Psoas muscle (tissue), 8 donors: ENCODE measurements around the gene PTPRG. TPM values are rescaled to one million over a fixed set of nuclear protein-coding genes. Genes with fewer than 3 reads are reported as not detected.
A peak's percentile ranks its signal among the peaks of the same experiment; 100 is the strongest.

Experiments
- ATAC-seq, 4 donors: fragments of 200-7000 bp; cut with Tn5 transposase; one replicate each; pipeline ENCODE4 v1.9.1; 2020; ENCODE audit warnings: moderate library complexity in 3 of 4, mild to moderate bottlenecking in 2 of 4
- DNase-seq, 2 donors: peaks; one replicate each; pipeline ENCODE4 v3.0.0-alpha.2; 2020
- H3K27ac ChIP-seq: fragments of 200-600 bp; one replicate; pipeline ENCODE4 v1.8.0; 2022
- H3K27me3 ChIP-seq, 3 donors: fragments of 200-600 bp in 1 of 3; one replicate each; pipeline versions ENCODE4 v1.6.1 to v1.8.0; 2013 to 2022; ENCODE audit warnings: low read length in 2 of 3, mild to moderate bottlenecking in 2 of 3, moderate library complexity in 1 of 3; ENCODE audit not compliant: insufficient read depth in 3 of 3
- H3K36me3 ChIP-seq, 2 donors: fragments of 200-600 bp in 1 of 2; one replicate each; pipeline versions ENCODE4 v1.6.1 to v1.8.0; 2013 to 2022; ENCODE audit warnings: low read depth in 1 of 2, mild to moderate bottlenecking in 1 of 2, moderate library complexity in 1 of 2; ENCODE audit not compliant: insufficient read depth in 1 of 2
- H3K4me1 ChIP-seq: fragments of 200-600 bp; one replicate; pipeline ENCODE4 v1.8.0; 2022
- H3K4me3 ChIP-seq: fragments of 200-600 bp; one replicate; pipeline ENCODE4 v1.8.0; 2022; ENCODE audit warnings: mild to moderate bottlenecking
- H3K9me3 ChIP-seq: fragments of 200-600 bp; one replicate; pipeline ENCODE4 v1.8.0; 2022
- CTCF ChIP-seq: fragments of 200-600 bp; IDR thresholded peaks from one replicate; pipeline ENCODE4 v1.8.0; 2022; ENCODE audit warnings: antibody characterized with exemption
- WGBS, 3 donors: extraction: QIAGEN DNeasy Blood & Tissue Kit; methylation state at CpG; one replicate each; pipeline versions ENCODE4 v1.1.6 to v1.1.7; 2013; 5-methylcytosine and 5-hydroxymethylcytosine counted together
- intact Hi-C, 2 donors: fragments of 100-400 bp; cut with DNase I; formaldehyde crosslinking; loops; one replicate each; pipeline versions ENCODE4 v1.11.0 to v1.14.2; 2022
- polyA plus RNA-seq, 3 donors: library from polyadenylated mRNA; stranded (reverse); fragments of 200-250 nt; gene quantifications; one replicate each; pipeline ENCODE4 v1.2.3, GENCODE V29; 2013
- total RNA-seq, 4 donors: library from RNA; stranded (reverse); fragmentation: NEBNext Ultra II Directional in 2 of 4; extraction: Animal tissue kit (Norgen Biotek cat#: 25700) in 2 of 4; gene quantifications; one replicate each; pipeline versions ENCODE4 v1.2.1 to v1.2.4, GENCODE V29; 2021 to 2023
- donor health status: healthy with polysubstance abuse.
- donor health status: DM: no; HTN: no; CAD: no; lungs with moderate emphysema.
- donor health status: Bipolar disorder and iron deficiency.
- donor health status: healthy.
- donor health status: DM: yes; HTN: yes; CAD: no.
- donor health status: DM: no; HTN: no; CAD: no.
- donor health status: DM: no; HTN: no; CAD: no.
- donor health status: DM: yes; HTN: yes; CAD: no.

Gene PTPRG
- total and polyA plus RNA-seq, 7 donors = 4.5 to 29.5 (median 12.6) TPM

GRCh38 chr3:62127116-62127515, 565.7 kb downstream of the PTPRG start:
- Histone ChIP-seq H3K36me3 (peaks cover 0 to 3% of the 10 kb centered on the region in 2 donors), H3K27ac (peak overlapping the region; percentile 47), H3K4me1 (peaks cover 15% of the 10 kb centered on the region), H3K9me3 (peaks cover 9% of the 10 kb centered on the region), H3K4me3 (no peak overlapping the region), H3K27me3 (no peaks in the 10 kb centered on the region)
- intact Hi-C loops = loop anchor here in 1 of 2 donors (5.0 kb wide), 1 partner anchor 270 kb away; no protein-coding TSS in a partner anchor
- 87 to 91% (median 87%) methylated on average over 3 of the region's 3 CpGs for WGBS, 3 donors
- DNase-seq (no peak), ATAC-seq (no peak)
- no peak for TF ChIP-seq CTCF

GRCh38 chr3:62128051-62128450, 566.7 kb downstream of the PTPRG start:
- peak overlapping the region; percentile 47 for H3K27ac ChIP-seq
- peaks cover 0 to 3% of the 10 kb centered on the region in 2 donors for H3K36me3 ChIP-seq
- peaks cover 1% of the 10 kb centered on the region for H3K9me3 ChIP-seq
- no peaks in the 10 kb centered on the region for H3K27me3 ChIP-seq
- peaks cover 19% of the 10 kb centered on the region for H3K4me1 ChIP-seq
- 25 to 77% (median 38%) methylated on average over 5 of the region's 5 CpGs for WGBS, 3 donors
- H3K4me3 ChIP-seq = no peak overlapping the region
- intact Hi-C loops = loop anchor here in 1 of 2 donors (5.0 kb wide), 1 partner anchor 271 kb away; no protein-coding TSS in a partner anchor
- TF ChIP-seq CTCF = no peak
- ATAC-seq (peak; percentile 58 to 95 (median 86)), DNase-seq (peak in 1 of 2 donors; percentile 41)

- H3K27ac ChIP-seq = peak overlapping the region; percentile 47
- ATAC-seq = no peak
- peaks cover 0 to 3% of the 10 kb centered on the region in 2 donors for H3K36me3 ChIP-seq
- intact Hi-C loops = loop anchor here in 1 of 2 donors (5.0 kb wide), 1 partner anchor 271 kb away; no protein-coding TSS in a partner anchor
- peaks cover 23% of the 10 kb centered on the region for H3K4me1 ChIP-seq
- TF ChIP-seq CTCF = no peak
- H3K9me3 ChIP-seq = no peaks in the 10 kb centered on the region
- no peak for DNase-seq
- no peaks in the 10 kb centered on the region for H3K27me3 ChIP-seq
- no peak overlapping the region for H3K4me3 ChIP-seq
These were observed 567.3 kb downstream of the PTPRG start for GRCh38 chr3:62128681-62129080.

GRCh38 chr3:62131050-62131449, 569.7 kb downstream of the PTPRG start:
- Histone ChIP-seq H3K27ac (no peak overlapping the region), H3K9me3 (no peaks in the 10 kb centered on the region), H3K27me3 (no peaks in the 10 kb centered on the region), H3K36me3 (peaks cover 0 to 3% of the 10 kb centered on the region in 2 donors), H3K4me3 (no peak overlapping the region), H3K4me1 (peaks cover 45% of the 10 kb centered on the region)
- TF ChIP-seq CTCF = no peak
- DNase-seq (no peak), ATAC-seq (no peak)
- intact Hi-C loops = no loop called here
- WGBS, 3 donors = 60 to 78% (median 68%) methylated on average over 2 of the region's 2 CpGs

- no peak for ATAC-seq
- DNase-seq = no peak
- Histone ChIP-seq H3K4me1 (peaks cover 51% of the 10 kb centered on the region), H3K4me3 (no peak overlapping the region), H3K27ac (peak overlapping the region; percentile 39), H3K9me3 (no peaks in the 10 kb centered on the region), H3K27me3 (no peaks in the 10 kb centered on the region), H3K36me3 (peaks cover 0 to 3% of the 10 kb centered on the region in 2 donors)
- TF ChIP-seq CTCF = peak; percentile 36
- intact Hi-C loops = no loop called here
- 63 to 90% (median 73%) methylated on average over 3 of the region's 3 CpGs for WGBS, 3 donors
These were observed 570.2 kb downstream of the PTPRG start for GRCh38 chr3:62131620-62132019.
